Mesenteric fat pad (tissue), 1 donor: ENCODE data around the gene PDZK1IP1. TPM values are rescaled to one million over a fixed set of nuclear protein-coding genes. Genes with fewer than 3 reads are reported as not detected.
"Not testable (repeated sequence)": the region's sequence is repeated elsewhere in the genome, so short reads cannot be mapped to it uniquely, and the experiment has no call there.

Source experiments
- DNase-seq: peaks from one replicate; pipeline ENCODE4 v3.0.0-alpha.2; 2020; ENCODE audit warnings: low spot score
- total RNA-seq: library from RNA; stranded (reverse); fragmentation: NEBNext Ultra II Directional; extraction: Animal tissue kit (Norgen Biotek cat#: 25700); gene quantifications from one replicate; pipeline ENCODE4 v1.2.1, GENCODE V29; 2021
- donor health status: DM: yes; HTN: yes; CAD: no.

The PDZK1IP1 gene
- total RNA-seq, 1 donor from 2014 or later: 2.8 TPM

- no peak for DNase-seq
Observed at GRCh38 chr1:47198214-47198613, 8.4 kb upstream of the PDZK1IP1 start.

DNA sequence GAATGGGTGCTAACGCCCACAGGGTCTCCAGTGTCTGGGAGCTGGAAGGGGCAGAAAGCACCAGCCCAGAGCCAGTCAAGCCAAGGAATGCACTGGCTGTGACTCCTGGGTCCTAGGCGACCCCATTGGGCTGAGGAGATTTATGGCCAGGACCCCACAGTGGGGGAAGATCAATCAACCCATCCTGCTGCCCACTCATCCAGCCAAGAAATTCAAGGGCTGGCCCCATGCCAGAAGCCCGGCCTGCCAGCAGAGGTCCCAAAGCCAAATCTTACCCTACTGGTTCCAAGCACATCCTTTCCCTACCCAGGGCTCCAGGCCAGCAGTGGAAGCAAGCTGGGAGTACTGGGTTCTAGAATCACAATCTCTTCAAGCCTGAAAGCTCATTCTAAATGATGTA is 6.8 kb upstream of the PDZK1IP1 start:
- no peak for DNase-seq

GRCh38 chr1:47195981-47196380 is 6.1 kb upstream of the PDZK1IP1 start:
- DNase-seq: not testable (repeated sequence)

DNA sequence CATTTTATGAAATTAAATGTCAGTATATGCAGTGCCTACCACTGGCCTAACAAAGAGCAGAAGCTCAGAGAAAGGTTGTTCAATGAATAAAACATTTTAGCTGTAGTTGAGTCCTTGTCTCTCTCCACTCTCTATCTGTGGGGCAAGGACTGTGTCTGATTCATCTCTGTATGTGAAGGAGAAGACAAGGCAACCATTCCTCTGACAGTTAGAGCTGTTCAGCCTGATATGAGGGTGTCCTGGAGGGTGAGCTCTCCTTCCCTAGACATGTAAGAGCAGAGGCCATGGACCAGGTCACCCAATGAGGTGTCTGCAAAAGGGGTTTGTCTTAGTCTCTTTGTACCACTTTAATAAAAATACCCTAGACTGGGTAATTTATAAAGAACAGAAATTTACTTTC is 4.5 kb upstream of the PDZK1IP1 start:
- peak; percentile 4 for DNase-seq

DNA sequence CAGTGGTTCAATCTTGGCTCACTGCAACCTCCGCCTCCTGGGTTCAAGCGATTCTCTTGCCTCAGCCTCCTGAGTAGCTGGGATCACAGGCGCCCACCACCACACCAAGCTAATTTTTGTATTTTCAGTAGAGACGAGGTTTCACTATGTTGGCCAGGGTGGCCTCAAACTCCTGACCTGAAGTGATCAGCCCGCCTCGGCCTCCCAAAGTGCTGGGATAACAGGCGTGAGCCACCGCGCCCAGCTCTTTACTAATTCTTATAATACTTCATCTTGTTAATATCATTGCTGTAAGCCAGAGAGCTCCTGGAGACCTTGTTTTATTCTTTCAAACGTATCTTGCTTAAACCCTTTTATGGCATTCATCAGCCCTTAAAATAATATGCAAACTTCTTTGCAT is 3.7 kb upstream of the PDZK1IP1 start:
- DNase-seq: not testable (repeated sequence)

DNA sequence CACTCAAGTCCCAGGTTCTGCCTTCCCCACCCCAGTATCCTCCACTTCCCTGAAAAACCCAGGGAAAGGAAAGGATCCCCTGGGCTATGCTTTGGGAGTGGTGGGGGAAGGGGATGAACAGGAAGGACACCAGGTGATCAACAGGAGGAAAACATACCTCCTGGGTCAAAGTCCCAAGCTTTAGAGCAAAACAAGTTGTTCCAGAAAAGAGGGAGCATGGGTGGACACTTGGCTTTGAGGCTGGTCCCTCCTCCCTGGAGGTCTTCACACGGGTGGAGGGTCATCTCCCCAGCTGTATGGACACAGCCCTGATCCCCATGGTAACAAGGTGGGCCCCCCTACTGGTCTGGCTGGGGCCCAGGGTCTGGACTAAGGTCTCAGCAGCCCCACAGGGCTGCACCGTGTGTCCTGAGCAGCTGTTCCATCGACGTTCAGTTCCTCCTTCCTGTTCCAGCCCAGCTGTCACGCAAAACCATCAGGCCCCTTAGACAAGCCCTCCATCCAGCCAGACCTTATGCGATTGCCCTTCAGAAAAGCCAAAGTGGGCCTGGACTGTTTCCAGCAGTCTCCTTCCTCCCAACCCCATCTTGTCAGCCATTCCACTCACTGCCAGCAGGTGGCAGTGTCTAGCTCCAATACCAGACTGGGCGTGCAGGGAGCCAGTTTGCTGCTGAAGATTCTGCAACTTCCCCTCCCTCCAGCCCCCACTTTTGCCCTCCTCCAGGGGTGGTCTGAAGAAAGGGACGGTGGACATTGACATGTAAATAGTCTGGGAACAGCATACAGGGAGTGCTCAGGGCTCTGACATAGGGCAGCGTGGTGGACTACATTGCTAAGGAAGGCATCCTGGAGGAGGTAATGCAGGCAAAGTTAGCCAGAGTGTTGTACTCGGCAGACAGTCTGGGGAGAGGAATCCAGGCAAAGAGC is 2.9 kb upstream of the PDZK1IP1 start:
- DNase-seq: peak; percentile 90

DNA sequence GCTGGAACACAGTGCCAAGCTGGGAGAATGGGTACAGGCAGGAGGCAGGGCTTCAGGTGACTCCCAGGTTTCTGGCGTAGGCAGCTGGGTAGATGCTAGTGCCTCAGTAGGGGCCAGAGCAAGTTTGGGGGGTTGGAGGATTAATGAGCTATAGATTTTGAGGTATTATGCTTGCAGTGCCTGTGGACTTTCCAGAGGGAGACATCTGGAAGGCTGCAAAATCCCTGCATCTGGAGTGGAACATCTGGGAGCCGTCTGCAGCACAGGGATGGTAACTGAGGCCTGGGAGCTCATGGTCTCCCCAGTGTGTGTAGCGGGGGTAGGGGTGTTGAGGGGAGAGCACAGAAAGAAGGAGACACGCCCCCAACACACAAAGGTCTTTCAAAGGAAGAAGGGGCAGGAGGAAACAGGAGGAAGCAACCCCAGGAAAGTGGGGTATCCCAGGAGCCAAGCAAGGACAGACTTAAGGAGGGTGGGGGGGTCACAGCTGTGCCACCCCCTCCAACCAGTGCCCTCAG is 2.2 kb upstream of the PDZK1IP1 start:
- peak; percentile 71 for DNase-seq

- no peak for DNase-seq
Observed at GRCh38 chr1:47190857-47191256, 1.0 kb upstream of the PDZK1IP1 start.

DNA sequence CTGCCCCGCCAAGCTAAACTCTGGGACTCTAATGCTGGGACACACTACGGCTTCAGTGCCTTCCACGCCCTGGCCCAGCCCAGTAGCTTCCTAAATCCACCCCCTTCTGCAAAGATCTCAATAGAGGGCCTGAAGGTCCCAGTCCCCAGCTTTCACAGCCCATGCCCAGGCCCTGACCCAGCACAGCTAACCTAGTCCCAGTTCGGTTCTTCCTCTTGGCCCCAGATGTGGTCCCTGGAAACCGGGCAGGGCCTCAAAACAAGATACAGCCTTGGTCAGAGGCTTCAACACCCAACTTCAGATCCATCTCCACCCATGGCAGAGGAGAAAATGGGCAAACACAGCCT is 646 bp upstream of the PDZK1IP1 start:
- no peak for DNase-seq

GRCh38 chr1:47188791-47189785 is 748 bp downstream of the PDZK1IP1 start:
- DNase-seq: peak; percentile 64

GRCh38 chr1:47187926-47188250 is 1.9 kb downstream of the PDZK1IP1 start:
- no peak for DNase-seq

GRCh38 chr1:47187231-47187925 is 2.5 kb downstream of the PDZK1IP1 start:
- peak; percentile 86 for DNase-seq

DNA sequence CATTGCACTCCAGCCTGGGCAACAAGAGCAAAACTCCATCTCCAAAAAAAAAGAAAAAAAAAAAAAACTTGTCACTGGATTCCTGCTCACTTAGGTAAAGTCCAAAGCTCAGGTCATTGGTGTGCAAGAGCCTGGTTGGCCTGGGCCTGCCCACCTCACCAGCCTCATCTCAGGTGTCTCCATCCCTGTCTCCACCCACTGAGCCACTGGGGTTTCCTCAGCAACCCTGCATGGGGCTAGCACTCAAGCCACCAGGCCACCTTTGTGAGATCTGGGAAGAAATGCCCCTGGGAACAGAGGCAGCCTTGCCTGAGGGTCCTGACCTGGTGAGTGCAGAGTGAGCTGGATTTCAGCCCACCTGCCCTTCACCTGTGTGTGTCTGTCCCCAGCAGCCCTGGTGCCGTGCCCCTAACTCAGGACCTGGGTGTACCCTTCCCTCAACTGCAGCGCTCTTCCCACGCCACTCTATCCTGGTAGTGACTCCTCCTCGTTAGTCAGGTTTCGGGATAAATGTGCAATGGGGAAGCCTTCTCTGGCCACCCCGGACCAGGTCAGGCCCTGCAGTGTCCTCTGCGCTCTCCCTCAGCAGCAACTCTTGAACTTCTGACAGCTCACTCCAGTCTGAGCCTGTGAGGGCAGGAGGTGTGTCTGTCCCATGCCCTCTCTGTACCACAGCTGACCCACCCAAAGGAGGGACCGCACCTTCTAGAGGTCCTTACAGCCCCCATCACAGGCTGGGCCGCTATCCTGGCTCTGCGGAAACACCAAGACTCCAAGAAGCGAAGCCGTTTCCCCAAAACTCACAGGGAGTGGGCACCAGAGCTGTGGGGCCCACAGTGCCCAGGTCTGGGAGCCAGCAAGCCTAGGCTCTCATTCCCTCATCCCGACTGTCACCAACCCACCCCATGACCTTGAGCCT is 3.3 kb downstream of the PDZK1IP1 start:
- DNase-seq: peak; percentile 77

DNA sequence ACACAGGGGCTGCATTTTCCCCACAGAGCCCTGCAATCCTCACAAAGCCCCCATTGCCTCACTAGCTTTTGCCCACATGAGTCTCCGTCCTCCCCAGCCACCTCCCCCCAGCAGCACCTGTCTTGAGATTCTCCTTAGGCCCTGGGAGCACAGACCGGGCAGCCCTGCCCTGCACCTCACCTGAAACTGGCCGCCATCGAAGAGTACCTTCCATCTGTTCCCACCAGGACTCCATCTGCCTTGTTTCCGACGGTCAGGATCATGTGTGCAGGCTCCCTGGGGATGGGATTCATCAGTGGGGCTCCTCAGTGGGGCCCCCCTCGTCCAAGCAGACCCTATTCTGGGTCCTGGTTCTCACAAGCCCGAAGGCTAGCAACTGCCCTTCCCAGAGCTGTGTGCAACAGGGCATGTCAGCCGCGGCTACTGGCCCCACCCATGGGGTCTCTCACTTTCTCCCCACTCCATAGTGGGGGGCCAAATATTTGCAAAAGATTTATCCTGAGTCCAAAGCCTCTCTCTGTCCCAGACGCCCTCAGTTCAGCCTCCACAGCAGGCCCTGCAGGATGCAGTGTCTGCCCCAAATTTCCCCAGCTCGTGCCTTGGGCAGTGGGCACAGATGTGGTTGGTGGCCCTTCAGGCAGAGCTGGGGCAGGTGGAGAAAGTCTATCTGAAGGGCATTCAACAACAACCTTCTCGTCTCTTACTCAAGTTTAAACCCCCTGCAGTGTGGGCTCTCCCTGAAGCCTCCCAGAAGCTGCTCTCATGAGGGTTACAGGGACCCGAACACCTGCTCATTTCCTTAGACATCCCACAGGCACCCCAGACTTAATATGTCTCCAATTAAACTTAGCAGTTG is 4.8 kb downstream of the PDZK1IP1 start:
- DNase-seq: peak; percentile 79

DNA sequence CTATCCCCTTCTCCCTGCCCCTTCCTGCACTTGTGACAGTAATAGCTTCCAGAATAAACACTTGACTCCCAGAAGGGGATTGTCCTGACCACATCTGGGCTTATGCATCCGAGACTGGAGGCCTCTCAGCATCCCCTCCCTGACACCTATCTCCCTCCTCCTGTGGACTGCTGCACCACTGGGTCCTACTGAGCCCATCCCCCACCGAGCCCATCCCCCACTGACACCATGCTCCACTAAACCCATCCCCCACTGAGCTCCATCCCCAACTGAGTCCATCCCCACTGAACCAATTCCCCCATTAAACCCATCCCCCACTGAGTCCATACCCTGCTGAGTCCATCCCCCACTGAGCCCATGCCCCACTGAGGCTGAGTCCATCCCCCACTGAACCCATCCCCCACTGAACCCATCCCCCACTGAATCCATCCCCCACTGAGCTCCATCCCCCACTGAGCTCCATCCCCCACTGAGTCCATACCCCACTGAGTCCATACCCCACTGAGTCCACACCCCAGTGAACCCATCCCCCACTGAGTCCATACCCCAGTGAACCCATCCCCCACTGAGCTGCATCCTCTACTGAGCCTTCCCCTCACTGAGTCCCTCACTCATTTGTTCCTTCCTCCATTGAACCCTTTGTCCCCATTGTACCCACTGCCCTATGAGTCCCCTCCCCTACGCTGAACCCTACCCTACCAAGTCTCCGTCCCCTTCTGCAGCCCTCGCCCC is 5.6 kb downstream of the PDZK1IP1 start:
- no peak for DNase-seq

- DNase-seq: peak; percentile 53
Observed at GRCh38 chr1:47183308-47184089, 6.3 kb downstream of the PDZK1IP1 start.

DNA sequence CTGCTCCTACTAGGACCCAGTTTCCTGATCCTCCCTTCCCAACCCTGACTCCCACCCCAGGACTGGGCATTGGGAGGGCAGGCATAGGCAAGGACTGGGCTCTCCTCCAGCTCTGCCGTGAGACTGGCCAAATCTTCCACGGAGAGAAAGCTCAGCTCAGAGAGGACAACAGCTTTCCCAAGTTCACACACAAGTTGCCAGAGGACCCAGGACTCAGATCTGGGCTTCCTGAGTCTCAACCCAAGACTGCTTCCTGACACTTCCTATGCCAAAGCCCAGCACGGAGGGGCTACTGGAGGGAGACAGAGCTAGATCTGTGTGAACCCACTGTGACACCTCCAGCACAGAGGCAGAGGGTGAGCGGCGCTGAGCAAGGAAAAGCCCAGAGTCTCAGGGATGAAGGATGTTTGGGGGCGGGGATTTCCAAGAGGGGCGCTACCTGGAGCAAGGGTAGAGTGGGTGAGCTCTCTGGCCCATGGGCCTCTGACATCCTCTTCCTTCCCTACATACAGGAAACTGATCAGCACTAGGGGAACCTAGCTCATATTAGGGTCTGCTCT is 7.1 kb downstream of the PDZK1IP1 start:
- no peak for DNase-seq
